ENCODE data around the gene ECM2. TPM values are rescaled to one million over a fixed set of nuclear protein-coding genes. Genes with fewer than 3 reads are reported as not detected.

ECM2 gene
- total RNA-seq, 6 donors from 2014 or later, result 2.1 to 11.3 (median 8.5) TPM

- H3K4me1 ChIP-seq, result no peaks in the 10 kb centered on the region
- H3K27me3 ChIP-seq, result no peaks in the 10 kb centered on the region
- DNase-seq (no peak), ATAC-seq (ENCODE audit: low FRiP score in 2 of 2) (no peak)
- no peaks in the 10 kb centered on the region for H3K36me3 ChIP-seq
- TF ChIP-seq EP300 (IDR thresholded peaks at IDR 0.05) (no peak), CTCF (IDR thresholded peaks at IDR 0.05) (no peak), POLR2AphosphoS5 (IDR thresholded peaks at IDR 0.05) (no peak), POLR2A (IDR thresholded peaks at IDR 0.05) (no peak)
- H3K9me3 ChIP-seq, result no peaks in the 10 kb centered on the region
- H3K4me3 ChIP-seq, result no peak overlapping the region
- WGBS, 2 donors, result 84 to 90% methylated on average over 9 of the region's 9 CpGs
- no peak overlapping the region for H3K27ac ChIP-seq
Measured at GRCh38 chr9:92493749-92494387, 41.9 kb downstream of the ECM2 start.

- H3K27me3 ChIP-seq, result no peaks in the 10 kb centered on the region
- H3K4me1 ChIP-seq, result no peaks in the 10 kb centered on the region
- no peak overlapping the region for H3K4me3 ChIP-seq
- no peak for ATAC-seq (ENCODE audit: low FRiP score in 2 of 2)
- DNase-seq, result no peak
- no peak overlapping the region for H3K27ac ChIP-seq
- WGBS, 2 donors, result 53 to 55% methylated on average over 3 of the region's 3 CpGs
- no peak for TF ChIP-seq EP300 (IDR thresholded peaks at IDR 0.05)
- no peak for TF ChIP-seq CTCF (IDR thresholded peaks at IDR 0.05)
- no peak for TF ChIP-seq POLR2AphosphoS5 (IDR thresholded peaks at IDR 0.05)
- no peak for TF ChIP-seq POLR2A (IDR thresholded peaks at IDR 0.05)
- no peaks in the 10 kb centered on the region for H3K36me3 ChIP-seq
- H3K9me3 ChIP-seq, result no peaks in the 10 kb centered on the region
Measured at GRCh38 chr9:92492781-92493401, 42.9 kb downstream of the ECM2 start.

- Histone ChIP-seq H3K27ac (peak overlapping the region in 1 of 4 donors; percentile 8), H3K9me3 (no peaks in the 10 kb centered on the region), H3K36me3 (no peaks in the 10 kb centered on the region), H3K27me3 (no peaks in the 10 kb centered on the region), H3K4me3 (no peak overlapping the region), H3K4me1 (peaks cover 0 to 6% (median 3%) of the 10 kb centered on the region in 4 donors)
- ATAC-seq (ENCODE audit: low FRiP score in 2 of 2) (no peak), DNase-seq (no peak)
- WGBS, 2 donors, result 78 to 79% methylated on average over 4 of the region's 4 CpGs
- no peak for TF ChIP-seq EP300 (IDR thresholded peaks at IDR 0.05)
- TF ChIP-seq POLR2AphosphoS5 (IDR thresholded peaks at IDR 0.05), result no peak
- no peak for TF ChIP-seq CTCF (IDR thresholded peaks at IDR 0.05)
- no peak for TF ChIP-seq POLR2A (IDR thresholded peaks at IDR 0.05)
Measured at GRCh38 chr9:92488681-92489550, 46.9 kb downstream of the ECM2 start.

GRCh38 chr9:92486371-92486770 is 49.4 kb downstream of the ECM2 start:
- ATAC-seq (ENCODE audit: low FRiP score in 2 of 2) (no peak), DNase-seq (no peak)
- Histone ChIP-seq H3K27ac (no peak overlapping the region), H3K9me3 (no peaks in the 10 kb centered on the region), H3K4me1 (peaks cover 0 to 10% (median 7%) of the 10 kb centered on the region in 4 donors), H3K27me3 (no peaks in the 10 kb centered on the region), H3K36me3 (no peaks in the 10 kb centered on the region), H3K4me3 (no peak overlapping the region)
- TF ChIP-seq POLR2AphosphoS5 (IDR thresholded peaks at IDR 0.05) (no peak), CTCF (IDR thresholded peaks at IDR 0.05) (no peak), POLR2A (IDR thresholded peaks at IDR 0.05) (no peak), EP300 (IDR thresholded peaks at IDR 0.05) (no peak)
- 64 to 66% methylated on average over 3 of the region's 3 CpGs for WGBS, 2 donors

Data from upper lobe of left lung (tissue), 6 donors.